GM12865 (cell line): ENCODE data around the gene RNPEP.

Source experiments
- DNase-seq: peaks from one replicate; pipeline ENCODE4 v3.0.0; 2010; ENCODE audit warnings: low read depth
- H3K4me3 ChIP-seq: 2 replicates; pipeline ENCODE4 v1.5.1; 2011; ENCODE audit warnings: mild to moderate bottlenecking, low read depth, low read length, control low read depth
- TF ChIP-seq, protein P1 (sequence below): IDR thresholded peaks from 2 replicates; pipeline ENCODE4 v1.5.1; 2011; ENCODE audit warnings: low read length, control low read depth, low read depth, inconsistent platforms; ENCODE audit not compliant: insufficient read depth; ENCODE audit errors: missing control alignments

The RNPEP gene

DNA sequence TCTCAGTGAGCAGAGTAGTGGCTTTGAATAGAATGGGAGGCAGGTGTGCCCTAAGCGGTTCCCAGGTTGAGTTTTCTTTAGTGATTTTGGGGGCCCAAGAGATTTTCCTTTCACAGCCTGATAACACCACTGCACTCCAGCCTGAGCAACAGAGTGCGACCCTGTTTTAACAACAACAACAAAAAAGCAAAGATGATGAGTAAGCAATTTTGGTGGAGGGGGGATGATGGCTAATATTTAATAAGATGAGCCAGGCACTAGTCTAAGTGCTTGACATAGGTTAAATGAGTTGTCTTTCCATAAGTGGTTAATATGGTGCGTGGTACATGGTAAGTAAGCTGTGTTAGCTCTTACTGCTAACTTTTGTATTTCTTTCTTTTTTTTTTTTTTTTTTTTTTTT is 2.0 kb downstream of the RNPEP start:
- TF ChIP-seq, protein P1, sequence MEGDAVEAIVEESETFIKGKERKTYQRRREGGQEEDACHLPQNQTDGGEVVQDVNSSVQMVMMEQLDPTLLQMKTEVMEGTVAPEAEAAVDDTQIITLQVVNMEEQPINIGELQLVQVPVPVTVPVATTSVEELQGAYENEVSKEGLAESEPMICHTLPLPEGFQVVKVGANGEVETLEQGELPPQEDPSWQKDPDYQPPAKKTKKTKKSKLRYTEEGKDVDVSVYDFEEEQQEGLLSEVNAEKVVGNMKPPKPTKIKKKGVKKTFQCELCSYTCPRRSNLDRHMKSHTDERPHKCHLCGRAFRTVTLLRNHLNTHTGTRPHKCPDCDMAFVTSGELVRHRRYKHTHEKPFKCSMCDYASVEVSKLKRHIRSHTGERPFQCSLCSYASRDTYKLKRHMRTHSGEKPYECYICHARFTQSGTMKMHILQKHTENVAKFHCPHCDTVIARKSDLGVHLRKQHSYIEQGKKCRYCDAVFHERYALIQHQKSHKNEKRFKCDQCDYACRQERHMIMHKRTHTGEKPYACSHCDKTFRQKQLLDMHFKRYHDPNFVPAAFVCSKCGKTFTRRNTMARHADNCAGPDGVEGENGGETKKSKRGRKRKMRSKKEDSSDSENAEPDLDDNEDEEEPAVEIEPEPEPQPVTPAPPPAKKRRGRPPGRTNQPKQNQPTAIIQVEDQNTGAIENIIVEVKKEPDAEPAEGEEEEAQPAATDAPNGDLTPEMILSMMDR = no peak
- no peak for DNase-seq
- H3K4me3 ChIP-seq = no peak overlapping the region

DNA sequence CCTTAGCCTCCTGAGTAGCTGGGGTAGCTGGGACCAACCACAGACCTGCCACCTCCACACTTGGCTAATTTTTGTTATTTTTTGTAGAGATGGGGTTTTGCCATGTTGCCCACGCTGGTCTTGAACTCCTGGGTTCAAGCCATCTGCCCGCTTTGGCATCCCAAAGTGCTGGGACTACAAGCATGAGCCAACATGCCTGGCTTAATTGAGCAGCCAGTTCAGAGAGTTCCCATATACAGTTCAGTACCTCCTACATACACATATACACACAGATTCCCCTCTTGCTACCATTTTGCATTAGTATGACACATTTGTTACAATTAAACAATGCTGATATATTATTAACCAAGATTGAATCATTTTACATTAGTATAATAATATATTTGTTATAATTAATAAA is 2.9 kb downstream of the RNPEP start:
- H3K4me3 ChIP-seq = no peak overlapping the region

DNA sequence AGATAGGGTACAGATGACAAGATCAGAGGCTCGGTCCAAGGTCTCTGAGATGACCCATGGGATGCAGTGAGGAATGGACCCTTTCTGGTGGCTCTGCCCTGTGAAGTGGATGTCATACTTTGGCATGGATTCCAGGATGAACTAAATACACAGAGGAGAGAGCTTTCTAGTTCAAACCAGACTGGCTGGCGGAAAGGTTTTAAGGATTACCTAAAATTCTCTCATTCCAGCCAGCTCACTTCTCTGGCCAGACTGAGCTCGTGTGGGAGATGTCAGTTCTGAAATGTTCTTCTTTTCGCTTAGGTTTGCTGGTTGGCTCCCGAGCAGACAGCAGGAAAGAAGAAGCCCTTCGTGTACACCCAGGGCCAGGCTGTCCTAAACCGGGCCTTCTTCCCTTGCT is 6.2 kb downstream of the RNPEP start:
- TF ChIP-seq, protein P1 = no peak
- H3K4me3 ChIP-seq = no peak overlapping the region
- DNase-seq = no peak

More for the DNA sequence above, 2.9 kb downstream of the RNPEP start:
- TF ChIP-seq, protein P1 = no peak
- DNase-seq = no peak

DNA sequence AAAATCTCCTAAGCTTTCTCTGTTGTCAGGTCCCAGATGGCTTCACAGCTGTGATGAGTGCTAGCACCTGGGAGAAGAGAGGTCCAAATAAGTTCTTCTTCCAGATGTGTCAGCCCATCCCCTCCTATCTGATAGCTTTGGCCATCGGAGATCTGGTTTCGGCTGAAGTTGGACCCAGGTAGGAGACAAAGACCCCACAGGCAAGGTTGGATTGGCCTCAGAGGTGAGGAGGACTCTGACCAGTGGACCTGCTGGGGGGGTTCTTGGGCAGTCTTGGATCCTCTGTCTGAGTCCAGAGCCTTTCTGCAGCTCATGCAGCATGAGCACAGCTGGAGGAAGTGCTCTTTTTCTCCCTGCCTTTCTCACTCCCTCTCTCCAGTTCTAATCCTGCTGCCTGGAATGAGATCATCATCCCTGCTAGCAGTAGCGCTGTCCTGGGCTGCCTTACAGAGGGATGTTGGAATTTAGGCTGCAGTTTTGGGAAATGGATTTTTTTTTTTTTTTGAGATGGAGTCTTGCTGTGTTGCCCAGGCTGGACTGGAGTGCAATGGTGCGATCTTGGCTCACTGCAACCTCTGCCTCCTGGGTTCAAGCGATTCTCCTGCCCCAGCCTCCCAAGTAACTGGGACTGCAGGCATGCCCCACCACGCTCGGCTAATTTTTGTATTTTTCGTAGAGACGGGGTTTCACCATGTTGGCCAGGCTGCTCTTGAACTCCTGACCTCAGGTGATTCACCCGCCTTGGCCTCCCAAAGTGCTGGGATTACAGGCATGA is 7.1 kb downstream of the RNPEP start:
- no peak overlapping the region for H3K4me3 ChIP-seq
- TF ChIP-seq, protein P1 = no peak
- no peak for DNase-seq

DNA sequence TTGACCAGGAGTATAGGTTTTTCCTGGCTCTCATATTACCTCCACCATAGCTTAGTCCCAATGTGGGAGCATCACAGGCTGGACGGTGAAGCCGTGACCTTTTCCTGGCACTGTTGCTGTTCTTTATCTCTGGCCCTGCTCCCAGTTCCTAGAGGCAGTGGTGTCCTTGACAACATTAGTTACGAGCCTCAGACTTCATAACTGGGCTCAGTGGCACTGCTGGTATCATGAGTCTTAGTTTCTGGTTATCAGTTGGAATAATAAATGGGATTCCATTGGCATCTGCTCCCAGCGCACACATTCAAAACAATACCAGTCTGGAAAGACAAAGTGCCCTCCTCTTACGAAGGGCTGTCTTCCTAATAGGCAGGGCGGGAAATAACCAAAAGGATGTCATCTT is 8.0 kb downstream of the RNPEP start:
- H3K4me3 ChIP-seq = no peak overlapping the region
- TF ChIP-seq, protein P1 = no peak
- DNase-seq = no peak

DNA sequence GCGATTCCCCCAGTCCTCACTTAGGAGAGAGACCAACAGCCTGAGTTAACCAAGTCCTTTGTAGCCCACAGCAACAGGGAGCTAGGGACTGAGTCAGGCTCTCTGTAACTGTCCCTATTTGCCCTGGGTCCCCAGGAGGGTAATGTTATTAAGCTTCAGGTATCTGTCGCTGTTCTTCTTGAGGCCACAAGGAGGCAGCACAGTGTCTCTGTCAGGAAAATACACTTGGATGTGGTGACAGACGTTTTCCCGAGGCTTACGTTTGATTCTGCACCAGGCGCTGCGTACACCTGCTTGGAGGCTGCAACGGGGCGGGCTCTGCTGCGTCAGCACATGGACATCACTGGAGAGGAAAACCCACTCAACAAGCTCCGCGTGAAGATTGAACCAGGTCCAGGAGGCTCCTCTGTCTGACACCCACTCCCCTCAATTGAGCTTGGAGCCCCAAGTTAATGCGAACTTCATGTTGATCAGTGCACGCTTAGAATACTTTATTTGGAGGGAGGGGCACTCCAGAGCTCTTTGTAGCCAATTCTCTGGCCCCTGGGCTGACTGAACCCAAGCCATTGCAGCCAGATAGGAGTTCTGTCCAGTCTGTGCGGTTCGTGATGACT is 17.3 kb downstream of the RNPEP start:
- peak; percentile 55 for DNase-seq
- no peak overlapping the region for H3K4me3 ChIP-seq
- TF ChIP-seq, protein P1 = peak; percentile 69
